Islet of Langerhans (tissue), 1 donor: ENCODE results near the gene CEP57L1.
"Not testable (repeated sequence)": the region's sequence is repeated elsewhere in the genome, so short reads cannot be mapped to it uniquely, and the experiment has no call there.

Source experiments
- FAIRE-seq: peaks from one replicate; lab custom pipeline; 2011; peaks lifted over from hg19 to GRCh38; lab: Jason Lieb, UNC

Gene CEP57L1

DNA sequence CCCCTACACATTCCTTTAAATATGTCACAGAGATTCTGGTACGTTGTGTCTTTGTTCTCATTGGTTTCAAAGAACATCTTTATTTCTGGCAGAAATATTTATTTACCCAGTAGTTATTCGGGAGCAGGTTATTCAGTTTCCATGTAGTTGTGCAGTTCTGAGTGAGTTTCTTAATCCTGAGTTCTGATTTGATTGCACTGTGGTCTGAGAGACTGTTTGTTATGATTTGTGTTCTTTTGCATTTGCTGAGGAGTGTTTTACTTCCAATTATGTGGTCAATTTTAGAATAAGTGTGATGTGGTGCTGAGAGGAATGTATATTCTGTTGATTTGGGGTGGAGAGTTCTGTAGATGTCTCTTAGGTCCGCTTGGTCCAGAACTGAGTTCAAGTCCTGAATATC, 17.4 kb downstream of the CEP57L1 start:
- not testable (repeated sequence) for FAIRE-seq

DNA sequence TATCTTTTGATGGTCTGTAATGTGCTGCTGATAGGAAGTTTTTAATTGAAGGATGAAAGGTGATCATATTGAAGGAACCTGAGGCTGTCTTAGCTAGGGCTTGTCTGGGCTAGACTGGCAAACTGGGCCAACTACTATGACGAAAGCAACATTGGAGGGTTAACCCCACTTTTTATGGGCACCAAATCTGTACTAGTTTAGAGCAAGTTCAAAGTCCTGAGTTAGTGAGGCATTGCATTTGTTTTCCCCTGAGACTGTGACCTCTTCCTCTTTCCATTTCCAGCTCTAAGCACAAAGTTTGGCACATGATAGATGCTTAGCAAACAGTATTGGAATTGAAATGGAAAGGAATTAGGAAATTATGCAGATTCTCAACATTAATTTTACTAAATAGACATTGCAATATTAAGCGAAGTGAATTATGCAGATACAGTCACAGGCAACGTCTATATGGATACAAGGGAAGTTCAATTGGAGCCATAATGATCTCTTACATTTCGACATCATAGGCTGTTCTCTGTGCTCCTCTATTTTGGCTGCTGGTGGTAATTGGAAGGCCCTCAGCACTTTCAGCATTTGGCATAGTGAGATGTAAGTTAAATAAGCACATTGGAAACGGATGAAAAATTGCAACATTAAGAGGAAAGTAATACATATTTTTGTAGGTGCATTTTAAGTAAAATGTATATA, 22.2 kb downstream of the CEP57L1 start:
- FAIRE-seq, result no peak

DNA sequence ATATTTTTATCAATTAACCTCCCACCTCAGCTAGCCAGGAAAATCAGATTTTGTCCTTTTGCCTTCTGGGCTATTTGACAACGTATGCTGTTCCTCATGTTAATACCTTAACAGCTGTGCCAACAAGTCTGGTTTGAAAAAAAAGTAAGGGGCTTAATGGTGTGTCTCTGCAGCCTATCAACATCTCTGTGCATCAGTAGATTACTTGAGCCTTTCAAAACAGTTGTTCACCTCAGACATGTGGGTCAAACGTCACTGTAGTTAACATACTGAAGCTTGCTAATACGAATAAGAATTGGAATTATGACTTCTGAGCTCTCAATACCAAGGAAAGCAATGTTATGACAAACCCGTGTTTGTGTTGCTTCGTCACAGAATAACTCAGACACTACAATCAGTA, 23.0 kb downstream of the CEP57L1 start:
- no peak for FAIRE-seq

DNA sequence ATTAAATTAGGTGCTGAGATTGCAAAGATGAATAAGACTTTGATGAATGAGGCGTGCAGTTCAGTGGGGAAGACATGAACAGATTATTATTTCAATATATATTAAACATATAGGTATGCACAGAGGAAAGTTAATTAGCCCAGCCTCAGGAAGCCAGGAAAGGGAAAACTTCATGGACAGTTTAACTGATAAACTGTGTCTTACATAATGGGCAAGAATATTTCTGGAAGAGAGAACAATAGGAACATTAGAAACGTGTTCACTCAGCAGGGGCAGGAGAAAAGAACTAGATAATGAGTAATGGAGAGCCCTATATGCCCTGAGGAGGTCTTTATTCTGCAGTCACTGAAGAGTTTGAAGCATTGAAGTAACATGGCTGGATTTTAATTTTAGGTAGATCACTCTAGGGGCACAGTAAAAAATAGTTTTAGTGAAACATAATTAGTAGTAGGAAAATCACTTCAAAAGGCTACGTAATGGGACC, 23.6 kb downstream of the CEP57L1 start:
- no peak for FAIRE-seq

DNA sequence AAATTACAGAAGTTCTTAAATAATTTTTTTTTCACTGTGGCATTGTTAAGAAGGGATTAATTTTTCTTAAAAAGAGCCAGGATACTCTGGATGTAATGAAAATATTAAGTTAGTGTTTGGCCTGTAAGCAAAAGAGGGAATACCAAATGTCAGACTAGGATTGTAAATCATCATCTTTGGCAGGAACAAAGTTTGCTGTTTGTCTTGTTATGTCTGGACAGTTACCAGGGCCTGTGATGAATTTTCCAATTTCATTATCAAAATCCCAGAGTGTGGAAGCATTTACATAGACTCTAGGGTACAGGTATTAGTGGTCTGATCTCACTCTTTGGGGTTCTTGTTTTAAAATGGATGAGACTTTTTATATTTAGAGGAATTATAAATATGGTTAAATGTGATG, 26.1 kb downstream of the CEP57L1 start:
- FAIRE-seq, result no peak

DNA sequence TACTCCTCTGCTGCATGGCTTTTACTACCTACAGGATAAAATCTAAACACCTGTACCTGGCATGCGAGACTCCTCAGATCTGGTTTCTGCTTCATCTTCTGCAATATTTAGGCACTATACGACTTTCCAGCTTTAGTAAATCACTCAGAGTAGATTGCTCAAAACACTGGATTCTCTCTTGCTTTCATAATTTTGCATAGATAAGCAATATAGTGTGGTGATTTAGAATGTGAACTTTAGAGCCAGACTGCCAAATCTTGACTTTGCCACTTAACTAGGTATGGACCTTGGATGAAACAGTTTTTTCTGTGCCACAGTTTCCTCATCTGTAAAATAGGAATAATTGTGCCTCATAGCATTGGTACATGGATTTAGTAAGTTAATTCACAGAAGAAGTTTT, 28.9 kb downstream of the CEP57L1 start:
- FAIRE-seq, result no peak

DNA sequence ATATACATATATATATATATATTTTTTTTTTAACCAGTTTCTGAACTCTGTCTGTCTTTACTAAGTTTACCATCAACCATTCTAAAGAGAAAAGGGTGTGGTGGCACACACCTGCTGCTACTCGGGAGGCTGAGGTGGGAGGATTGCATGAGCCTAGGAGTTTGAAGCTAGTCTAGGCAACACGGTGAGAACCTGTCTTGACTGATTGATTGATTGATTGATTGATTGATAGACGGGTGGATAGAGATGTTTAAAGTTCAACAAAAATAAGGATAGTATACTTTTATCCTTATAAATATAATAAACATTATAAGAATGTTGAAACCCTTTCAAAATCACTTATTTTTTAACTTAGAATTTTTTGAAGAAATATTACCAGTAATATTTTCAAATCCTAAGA, 30.2 kb downstream of the CEP57L1 start:
- no peak for FAIRE-seq

DNA sequence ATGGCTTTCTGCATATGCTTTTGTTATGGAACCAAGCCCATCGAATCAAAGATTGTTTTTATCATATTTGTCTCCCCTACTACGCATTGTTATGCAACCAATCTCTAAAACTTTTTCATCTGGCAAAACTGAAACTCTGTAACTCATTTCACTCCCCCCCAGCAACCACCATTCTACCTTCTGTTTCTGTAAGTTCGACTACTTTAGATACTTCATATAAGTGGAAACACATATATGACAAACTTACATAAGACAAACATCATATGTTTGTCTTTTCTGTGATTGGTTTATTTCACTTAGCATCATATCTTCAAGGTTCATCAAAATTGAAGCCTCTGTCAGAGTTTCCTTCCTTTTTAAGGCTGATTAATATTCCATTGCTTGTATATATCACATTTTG, 34.8 kb downstream of the CEP57L1 start:
- no peak for FAIRE-seq

DNA sequence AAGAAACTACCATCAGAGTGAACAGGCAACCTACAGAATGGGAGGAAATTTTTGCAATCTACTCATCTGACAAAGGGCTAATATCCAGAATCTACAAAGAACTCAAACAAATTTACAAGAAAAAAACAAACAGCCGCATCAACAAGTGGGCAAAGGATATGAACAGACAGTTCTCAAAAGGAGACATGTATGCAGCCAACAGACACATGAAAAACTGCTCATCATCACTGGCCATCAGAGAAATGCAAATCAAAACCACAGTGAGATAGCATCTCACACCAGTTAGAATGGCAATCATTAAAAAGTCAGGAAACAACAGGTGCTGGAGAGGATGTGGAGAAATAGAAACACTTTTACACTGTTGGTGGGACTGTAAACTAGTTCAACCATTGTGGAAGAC, 40.3 kb downstream of the CEP57L1 start:
- FAIRE-seq, result not testable (repeated sequence)

DNA sequence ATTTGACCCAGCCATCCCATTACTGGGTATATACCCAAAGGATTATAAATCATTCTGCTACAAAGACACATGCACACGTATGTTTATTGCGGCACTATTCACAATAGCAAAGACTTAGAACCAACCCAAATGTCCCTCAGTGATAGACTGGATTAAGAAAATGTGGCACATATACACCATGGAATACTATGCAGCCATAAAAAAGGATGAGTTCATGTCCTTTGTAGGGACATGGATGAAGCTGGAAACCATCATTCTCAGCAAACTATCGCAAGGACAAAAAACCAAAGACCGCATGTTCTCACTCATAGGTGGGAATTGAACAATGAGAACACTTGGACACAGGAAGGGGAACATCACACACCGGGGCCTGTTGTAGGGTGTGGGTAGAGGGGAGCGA, 40.7 kb downstream of the CEP57L1 start:
- not testable (repeated sequence) for FAIRE-seq

DNA sequence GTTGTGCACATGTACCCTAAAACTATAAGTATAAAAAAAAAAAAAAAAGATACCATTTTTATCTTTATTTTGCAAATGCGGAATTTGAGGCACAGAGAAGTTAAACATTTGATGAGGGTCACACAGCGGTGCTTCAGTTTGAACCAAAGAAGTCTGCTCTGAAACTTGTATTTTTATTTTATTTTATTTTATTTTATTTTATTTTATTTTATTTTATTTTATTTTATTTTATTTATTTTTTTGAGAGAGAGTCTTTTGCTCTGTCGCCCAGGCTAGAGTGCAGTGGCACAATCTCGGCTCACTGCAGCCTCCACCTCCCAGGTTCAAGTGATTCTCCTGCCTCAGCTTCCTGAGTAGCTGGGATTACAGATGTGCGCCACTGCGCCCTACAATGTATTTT, 41.2 kb downstream of the CEP57L1 start:
- FAIRE-seq, result not testable (repeated sequence)

DNA sequence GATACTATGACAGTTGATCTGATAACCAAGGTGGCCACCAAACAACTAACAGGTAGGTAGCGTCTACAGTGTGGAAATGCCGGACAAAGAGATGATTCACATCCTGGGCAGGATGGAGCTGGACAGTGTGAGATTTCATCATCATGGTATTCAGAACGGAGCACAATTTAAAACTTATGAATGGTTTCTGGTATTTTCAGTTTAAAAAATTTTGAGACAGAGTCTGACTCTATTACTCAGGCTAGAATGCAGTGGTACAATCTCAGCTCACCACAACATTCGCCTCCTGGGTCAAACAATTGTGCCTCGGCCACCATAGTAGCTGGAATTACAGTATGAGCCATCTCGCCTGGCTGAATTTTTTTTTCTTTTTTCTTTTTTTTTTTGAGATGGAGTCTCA, 43.8 kb downstream of the CEP57L1 start:
- FAIRE-seq, result no peak

DNA sequence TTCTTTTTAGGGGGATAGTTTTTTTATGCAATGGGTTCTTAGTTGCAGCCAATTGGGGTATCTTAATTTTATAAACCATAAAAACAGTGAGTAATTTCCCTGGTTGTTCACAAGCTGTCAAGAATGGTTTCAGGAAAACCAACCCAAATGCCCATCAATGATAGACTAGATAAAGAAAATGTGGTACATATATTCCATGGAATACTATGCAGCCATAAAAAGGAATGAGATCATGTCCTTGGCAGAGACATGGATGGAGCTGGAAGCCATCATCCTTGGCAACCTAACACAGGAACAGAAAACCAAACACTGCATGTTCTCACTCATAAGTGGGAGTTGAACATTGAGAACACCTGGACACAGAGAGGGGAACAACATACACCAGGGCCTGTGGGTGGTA, 46.8 kb downstream of the CEP57L1 start:
- FAIRE-seq, result not testable (repeated sequence)

DNA sequence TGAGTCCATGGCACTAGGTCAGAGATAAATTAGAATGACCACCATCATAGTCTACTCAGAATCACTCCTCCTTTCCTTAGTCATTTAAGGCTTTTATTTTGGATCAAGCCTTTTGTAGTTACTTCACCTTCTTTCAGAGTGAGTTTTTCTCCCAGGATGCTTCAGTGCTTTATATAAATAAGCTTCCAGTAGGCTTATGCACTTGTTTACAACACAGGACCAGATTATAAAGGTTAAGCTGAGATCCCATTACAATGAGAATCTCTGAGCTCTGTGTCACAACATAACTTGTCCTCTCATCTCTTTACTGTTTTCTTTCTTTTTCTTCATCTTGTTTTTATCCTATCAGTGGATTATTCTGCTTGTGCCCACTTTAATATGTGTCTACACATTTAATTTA, 47.9 kb downstream of the CEP57L1 start:
- no peak for FAIRE-seq

DNA sequence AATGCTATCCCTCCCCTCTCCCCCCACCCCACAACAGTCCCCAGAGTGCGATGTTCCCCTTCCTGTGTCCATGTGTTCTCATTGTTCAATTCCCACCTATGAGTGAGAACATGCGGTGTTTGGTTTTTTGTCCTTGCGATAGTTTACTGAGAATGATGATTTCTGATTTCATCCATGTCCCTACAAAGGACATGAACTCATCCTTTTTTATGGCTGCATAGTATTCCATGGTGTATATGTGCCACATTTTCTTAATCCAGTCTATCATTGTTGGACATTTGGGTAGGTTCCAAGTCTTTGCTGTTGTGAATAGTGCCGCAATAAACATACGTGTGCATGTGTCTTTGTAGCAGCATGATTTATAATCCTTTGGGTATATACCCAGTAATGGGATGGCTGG, 52.9 kb downstream of the CEP57L1 start:
- FAIRE-seq, result not testable (repeated sequence)

DNA sequence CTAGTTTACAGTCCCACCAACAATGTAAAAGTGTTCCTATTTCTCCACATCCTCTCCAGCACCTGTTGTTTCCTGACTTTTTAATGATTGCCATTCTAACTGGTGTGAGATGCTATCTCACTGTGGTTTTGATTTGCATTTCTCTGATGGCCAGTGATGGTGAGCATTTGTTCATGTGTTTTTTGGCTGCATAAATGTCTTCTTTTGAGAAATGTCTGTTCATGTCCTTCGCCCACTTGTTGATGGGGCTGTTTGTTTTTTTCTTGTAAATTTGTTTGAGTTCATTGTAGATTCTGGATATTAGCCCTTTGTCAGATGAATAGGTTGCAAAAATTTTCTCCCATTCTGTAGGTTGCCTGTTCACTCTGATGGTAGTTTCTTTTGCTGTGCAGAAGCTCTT, 53.4 kb downstream of the CEP57L1 start:
- FAIRE-seq, result not testable (repeated sequence)

DNA sequence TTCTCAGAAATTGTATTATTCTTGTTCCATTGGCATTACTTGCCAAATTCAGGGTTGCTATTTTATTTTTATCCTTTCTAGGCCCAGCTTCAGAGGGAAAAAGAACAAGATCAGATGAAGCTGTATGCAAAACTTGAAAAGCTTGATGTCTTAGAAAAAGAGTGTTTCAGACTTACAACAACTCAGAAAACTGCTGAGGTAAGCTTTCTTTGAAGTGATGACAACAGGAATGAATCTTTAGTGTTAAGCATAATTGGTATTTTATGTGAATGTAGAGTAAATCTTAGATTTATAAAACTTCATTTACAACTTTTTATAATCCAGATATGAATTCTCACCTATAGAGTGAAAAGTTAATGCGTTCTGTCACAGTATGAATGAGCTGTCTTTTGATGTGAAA, 58.4 kb downstream of the CEP57L1 start:
- peak; percentile 75 for FAIRE-seq

DNA sequence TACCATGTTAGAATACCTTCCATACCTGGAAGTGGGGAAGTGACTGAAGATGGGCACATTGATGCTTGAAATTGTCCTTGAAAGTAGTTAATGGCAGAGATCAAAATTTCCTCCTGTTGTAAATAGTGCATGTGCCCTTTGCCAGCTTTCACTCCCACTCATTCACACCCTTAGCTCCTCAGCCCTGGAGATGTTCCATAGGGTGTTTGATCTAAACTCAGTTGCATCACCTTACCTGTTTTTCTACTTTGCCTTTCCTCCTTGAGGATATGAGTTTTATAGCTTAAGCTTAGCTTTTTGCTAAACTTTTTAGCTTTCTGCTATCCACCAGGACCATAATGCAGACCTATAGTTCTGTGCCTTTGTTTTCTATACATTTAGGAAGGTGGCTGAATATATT, 69.0 kb downstream of the CEP57L1 start:
- no peak for FAIRE-seq

DNA sequence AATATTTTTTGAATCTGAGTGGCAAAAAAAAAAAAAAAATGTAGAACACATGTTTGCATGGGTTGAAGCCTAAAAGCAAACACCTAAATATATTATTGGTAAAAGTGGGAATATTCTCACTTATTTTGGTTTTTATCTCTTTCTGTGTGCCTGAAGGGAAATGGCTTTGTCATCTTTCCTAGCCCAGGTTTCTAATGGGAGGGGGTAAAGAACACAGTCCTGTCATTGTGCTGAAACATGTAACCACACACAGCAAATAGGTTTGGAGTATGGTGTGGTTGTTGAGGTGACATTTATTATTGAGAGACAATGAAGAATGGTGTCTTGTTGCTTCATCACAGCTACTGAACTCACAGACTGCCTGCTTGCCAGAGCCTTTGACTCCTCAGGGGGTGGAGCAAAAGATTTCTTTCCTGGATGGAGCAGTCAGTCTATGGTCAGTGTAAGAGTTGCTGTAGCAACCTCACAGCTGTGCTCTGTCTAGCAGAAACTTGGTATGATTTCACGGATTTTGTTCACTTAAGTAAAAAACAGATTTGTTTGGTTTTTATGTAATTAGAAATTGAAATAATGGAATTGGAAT, 70.2 kb downstream of the CEP57L1 start:
- peak; percentile 75 for FAIRE-seq

DNA sequence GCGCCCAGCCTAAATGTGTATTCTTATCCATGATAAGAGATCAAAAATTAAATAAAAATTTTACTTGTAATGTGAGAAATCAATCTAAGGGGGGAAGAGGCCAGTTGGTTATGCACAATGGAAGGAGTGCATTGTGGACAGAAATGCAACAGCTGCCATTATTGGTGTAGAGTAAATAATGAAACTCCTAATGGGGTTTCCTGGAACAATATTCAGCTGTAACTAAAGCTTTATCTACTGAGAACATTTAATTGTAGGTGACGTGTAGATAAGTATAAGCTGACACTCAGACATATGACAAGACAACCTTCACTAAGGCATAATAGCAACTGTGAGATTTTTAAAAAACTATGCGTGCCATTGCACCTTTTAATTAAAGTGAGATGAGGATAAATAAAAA, 71.4 kb downstream of the CEP57L1 start:
- FAIRE-seq, result peak; percentile 98

DNA sequence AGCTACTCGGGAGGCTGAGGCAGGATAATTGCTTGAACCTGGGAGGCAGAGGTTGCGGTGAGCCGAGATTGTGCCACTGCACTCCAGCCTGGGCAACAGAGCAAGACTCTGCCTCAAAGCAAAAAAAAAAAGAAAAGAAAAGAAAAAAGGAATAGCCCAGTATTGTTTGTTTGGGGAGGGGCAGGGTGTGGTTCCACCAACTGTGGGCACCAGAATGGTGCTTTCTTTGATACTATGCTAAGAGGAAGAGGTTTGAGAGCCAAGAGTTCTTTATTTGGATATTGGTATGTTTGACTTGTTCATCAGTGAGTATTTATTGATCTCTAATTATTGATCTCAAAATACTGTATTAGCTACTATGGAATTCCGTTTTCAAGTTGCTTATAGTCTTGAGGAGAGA, 72.3 kb downstream of the CEP57L1 start:
- no peak for FAIRE-seq

DNA sequence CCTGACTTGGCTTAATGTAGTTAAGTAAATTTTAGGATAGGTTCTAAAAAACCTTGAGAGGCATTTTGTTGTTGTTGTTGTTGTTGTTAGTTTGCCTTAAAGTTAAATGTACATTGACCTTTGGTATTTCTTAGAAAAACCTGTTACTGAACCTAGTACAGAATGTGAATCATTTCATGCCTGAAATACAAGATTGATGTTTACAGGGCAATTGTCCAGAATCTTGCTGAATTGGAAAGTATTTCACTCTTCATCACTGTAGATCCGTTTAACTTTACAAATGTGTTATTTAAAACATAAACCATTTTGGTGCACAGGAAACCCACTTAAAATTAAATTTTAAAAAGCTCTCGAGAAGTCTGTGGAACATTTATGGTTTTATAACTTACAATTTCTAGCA, 75.0 kb downstream of the CEP57L1 start:
- FAIRE-seq, result no peak

DNA sequence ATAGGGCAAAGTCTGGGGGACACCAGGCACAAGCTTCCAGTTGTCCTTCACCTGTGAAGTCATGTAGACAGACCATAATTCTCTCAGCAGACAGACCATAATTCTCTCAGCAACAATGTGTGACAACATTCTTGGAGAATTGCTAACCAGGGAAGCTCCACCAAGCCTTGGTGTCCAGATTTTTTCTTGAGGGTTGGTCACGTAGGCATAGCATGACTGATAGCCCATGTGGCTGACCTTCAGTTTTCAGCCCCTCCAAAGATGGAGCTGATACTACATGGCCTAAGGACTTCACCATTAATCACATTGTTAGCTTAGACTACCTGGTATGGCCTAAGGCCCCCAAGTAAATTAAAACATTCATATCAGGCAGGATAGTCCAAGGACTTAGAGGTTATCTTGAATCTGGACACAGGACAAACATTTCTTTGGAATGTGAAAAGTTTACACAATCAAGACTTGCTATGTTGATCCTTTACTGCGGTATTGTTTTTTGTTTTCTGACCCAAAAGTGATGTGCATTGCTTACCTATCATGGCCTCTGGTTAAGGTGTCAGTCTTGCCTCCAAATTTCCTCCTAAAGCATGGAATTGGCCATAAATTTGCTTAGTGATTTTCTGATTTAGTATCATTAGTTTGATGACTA, 76.9 kb downstream of the CEP57L1 start:
- FAIRE-seq, result no peak

DNA sequence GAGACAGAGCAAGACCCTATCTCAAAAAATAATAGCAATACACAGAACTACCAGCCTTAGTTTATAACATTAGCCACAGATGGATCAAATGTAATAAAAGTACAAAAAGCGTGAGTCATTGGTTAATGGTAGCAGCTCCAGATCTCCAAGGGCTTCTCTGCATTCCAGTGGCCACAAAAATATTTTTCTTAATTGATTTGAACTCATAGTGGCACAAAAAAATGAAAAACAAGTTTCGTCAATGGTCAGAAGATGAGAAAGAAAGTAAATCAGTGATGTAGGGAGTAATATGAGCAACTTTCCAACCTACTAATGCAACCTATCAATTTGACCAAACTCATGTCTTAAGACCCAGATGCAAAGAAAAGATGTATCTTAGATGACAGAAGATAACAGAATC, 79.6 kb downstream of the CEP57L1 start:
- FAIRE-seq, result no peak
